ENCODE data around the gene RAB40C. TPM values are rescaled to one million over a fixed set of nuclear protein-coding genes. Genes with fewer than 3 reads are reported as not detected.

The RAB40C gene
- total RNA-seq, 1 experiment from 2014 or later = 5.9 TPM

DNA sequence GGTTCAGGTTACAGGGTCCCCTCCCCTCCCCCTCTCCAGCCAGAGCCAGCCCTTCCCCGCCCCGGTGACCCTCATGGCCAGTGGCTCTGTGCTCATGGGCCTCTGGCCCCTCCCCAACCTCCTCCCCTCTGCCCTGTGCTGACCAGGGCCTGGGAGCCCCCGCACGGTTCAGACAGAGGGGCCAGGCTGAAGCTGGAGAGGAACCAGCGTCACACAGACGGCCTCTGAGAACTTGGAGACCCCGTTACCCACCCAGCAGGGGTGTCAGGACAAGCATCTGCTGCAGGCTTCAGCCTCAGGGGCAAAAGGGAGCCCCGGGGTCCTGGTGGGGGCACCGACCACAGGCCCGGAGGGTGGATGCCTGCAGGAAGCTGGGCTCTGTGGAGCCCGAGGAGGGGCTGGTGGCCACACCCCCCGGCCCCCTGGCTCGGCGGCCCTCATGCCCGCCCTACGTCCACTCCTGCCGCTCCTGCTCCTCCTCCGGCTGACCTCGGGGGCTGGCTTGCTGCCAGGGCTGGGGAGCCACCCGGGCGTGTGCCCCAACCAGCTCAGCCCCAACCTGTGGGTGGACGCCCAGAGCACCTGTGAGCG is 41.0 kb downstream of the RAB40C start, which contains the start of gene WFIKKN1:
Gene WFIKKN1 (plus strand): TSS at position 171 of the 591 bp plus-strand sequence. CDS start 269 bp downstream, at position 440.
- Histone ChIP-seq H4K20me1 (ENCODE audit: insufficient read depth, low read depth, low read length) (peaks cover 7% of the 10 kb centered on the region; the same call in 1 of the 2 replicates), H3K27ac (ENCODE audit: low read length) (no peak within 1 kb of the TSS), H3K4me2 (ENCODE audit: low read depth, low read length, poor library complexity, severe bottlenecking) (no peak within 1 kb of the TSS), H3K4me1 (ENCODE audit: low read length) (peaks cover 14% of the 10 kb centered on the region), H3K9ac (ENCODE audit: low read length) (no peak within 1 kb of the TSS), H2AFZ (ENCODE audit: low read length) (no peak within 1 kb of the TSS), H3K27me3 (ENCODE audit: low read length) (no peaks in the 10 kb centered on the region), H3K9me2 (replicated peaks; ENCODE audit: insufficient read depth, low read length) (no peaks in the 10 kb centered on the region), H3K36me3 (ENCODE audit: insufficient read depth, low read length) (0 out of 2 replicates have a peak, but pooled peaks cover 4% of the 10 kb centered on the region), H3K9me3 (ENCODE audit: low read length) (no peaks in the 10 kb centered on the region), H3K4me3 (ENCODE audit: low read length) (no peak within 1 kb of the TSS), H3K79me2 (ENCODE audit: low read length) (peaks cover 19% of the 10 kb centered on the region)
- DNase-seq = no peak

DNA sequence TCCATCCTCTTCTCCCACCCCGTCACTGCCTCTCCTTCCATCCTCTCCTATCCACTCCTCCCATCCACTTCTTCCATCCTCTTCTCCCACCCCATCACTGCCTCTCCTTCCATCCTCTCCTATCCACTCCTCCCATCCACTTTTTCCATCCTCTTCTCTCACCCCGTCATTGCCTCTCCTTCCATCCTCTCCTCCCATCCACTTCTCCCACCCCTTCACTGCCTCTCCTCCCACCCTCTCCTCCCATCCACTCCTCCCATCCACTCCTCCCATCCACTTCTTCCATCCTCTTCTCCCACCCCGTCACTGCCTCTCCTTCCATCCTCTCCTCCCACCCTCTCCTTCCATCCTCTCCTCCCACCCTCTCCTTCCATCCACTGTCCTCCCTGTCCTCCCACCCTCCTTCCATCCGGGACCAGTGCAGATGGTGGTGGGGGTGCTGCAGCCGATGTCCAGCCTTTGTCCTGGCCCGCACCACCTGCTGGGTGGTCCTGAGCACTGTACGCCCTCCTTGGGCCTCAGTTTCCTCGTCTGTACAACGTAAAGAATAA is 42.0 kb downstream of the RAB40C start:
- Histone ChIP-seq H3K4me1 (ENCODE audit: low read length) (peaks cover 20% of the 10 kb centered on the region), H2AFZ (ENCODE audit: low read length) (no peak overlapping the region), H3K9me2 (replicated peaks; ENCODE audit: insufficient read depth, low read length) (no peaks in the 10 kb centered on the region)

DNA sequence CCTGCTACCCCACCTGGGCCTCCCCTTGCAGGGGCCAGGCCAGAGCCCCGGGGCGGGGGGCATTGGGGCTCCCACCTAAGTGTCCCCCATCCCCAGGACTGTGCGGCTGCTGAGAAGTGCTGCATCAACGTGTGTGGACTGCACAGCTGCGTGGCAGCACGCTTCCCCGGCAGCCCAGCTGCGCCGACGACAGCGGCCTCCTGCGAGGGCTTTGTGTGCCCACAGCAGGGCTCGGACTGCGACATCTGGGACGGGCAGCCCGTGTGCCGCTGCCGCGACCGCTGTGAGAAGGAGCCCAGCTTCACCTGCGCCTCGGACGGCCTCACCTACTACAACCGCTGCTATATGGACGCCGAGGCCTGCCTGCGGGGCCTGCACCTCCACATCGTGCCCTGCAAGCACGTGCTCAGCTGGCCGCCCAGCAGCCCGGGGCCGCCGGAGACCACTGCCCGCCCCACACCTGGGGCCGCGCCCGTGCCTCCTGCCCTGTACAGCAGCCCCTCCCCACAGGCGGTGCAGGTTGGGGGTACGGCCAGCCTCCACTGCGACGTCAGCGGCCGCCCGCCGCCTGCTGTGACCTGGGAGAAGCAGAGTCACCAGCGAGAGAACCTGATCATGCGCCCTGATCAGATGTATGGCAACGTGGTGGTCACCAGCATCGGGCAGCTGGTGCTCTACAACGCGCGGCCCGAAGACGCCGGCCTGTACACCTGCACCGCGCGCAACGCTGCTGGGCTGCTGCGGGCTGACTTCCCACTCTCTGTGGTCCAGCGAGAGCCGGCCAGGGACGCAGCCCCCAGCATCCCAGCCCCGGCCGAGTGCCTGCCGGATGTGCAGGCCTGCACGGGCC is 42.8 kb downstream of the RAB40C start:
- H3K79me2 ChIP-seq (ENCODE audit: low read length) = peaks cover 20% of the 10 kb centered on the region
- H3K9ac ChIP-seq (ENCODE audit: low read length) = no peak overlapping the region
- H2AFZ ChIP-seq (ENCODE audit: low read length) = no peak overlapping the region
- peaks cover 23% of the 10 kb centered on the region for H3K4me1 ChIP-seq (ENCODE audit: low read length)
- H3K36me3 ChIP-seq (ENCODE audit: insufficient read depth, low read length) = 0 out of 2 replicates have a peak, but pooled peaks cover 4% of the 10 kb centered on the region
- H3K9me2 ChIP-seq (replicated peaks; ENCODE audit: insufficient read depth, low read length) = no peaks in the 10 kb centered on the region
- no peak overlapping the region for H3K27ac ChIP-seq (ENCODE audit: low read length)
- H3K9me3 ChIP-seq (ENCODE audit: low read length) = no peaks in the 10 kb centered on the region
- H4K20me1 ChIP-seq (ENCODE audit: insufficient read depth, low read depth, low read length) = peaks cover 7% of the 10 kb centered on the region; the same call in 1 of the 2 replicates
- H3K27me3 ChIP-seq (ENCODE audit: low read length) = no peaks in the 10 kb centered on the region
- no peak overlapping the region for H3K4me3 ChIP-seq (ENCODE audit: low read length)
- no peak overlapping the region for H3K4me2 ChIP-seq (ENCODE audit: low read depth, low read length, poor library complexity, severe bottlenecking)
- no peak for DNase-seq

More for the DNA sequence above, 42.0 kb downstream of the RAB40C start:
- H3K4me3 ChIP-seq (ENCODE audit: low read length) = no peak overlapping the region
- no peak for DNase-seq
- peaks cover 20% of the 10 kb centered on the region for H3K79me2 ChIP-seq (ENCODE audit: low read length)
- H3K4me2 ChIP-seq (ENCODE audit: low read depth, low read length, poor library complexity, severe bottlenecking) = no peak overlapping the region
- H3K27ac ChIP-seq (ENCODE audit: low read length) = no peak overlapping the region
- no peaks in the 10 kb centered on the region for H3K9me3 ChIP-seq (ENCODE audit: low read length)
- H3K36me3 ChIP-seq (ENCODE audit: insufficient read depth, low read length) = 0 out of 2 replicates have a peak, but pooled peaks cover 4% of the 10 kb centered on the region
- no peak overlapping the region for H3K9ac ChIP-seq (ENCODE audit: low read length)
- no peaks in the 10 kb centered on the region for H3K27me3 ChIP-seq (ENCODE audit: low read length)
- peaks cover 7% of the 10 kb centered on the region; the same call in 1 of the 2 replicates for H4K20me1 ChIP-seq (ENCODE audit: insufficient read depth, low read depth, low read length)

GRCh38 chr16:633336-634050 is 43.6 kb downstream of the RAB40C start:
- Histone ChIP-seq H3K9ac (ENCODE audit: low read length) (no peak overlapping the region), H2AFZ (ENCODE audit: low read length) (no peak overlapping the region), H3K27ac (ENCODE audit: low read length) (no peak overlapping the region), H3K79me2 (ENCODE audit: low read length) (peaks cover 20% of the 10 kb centered on the region), H3K4me3 (ENCODE audit: low read length) (no peak overlapping the region), H3K4me2 (ENCODE audit: low read depth, low read length, poor library complexity, severe bottlenecking) (no peak overlapping the region), H3K27me3 (ENCODE audit: low read length) (no peaks in the 10 kb centered on the region), H4K20me1 (ENCODE audit: insufficient read depth, low read depth, low read length) (peaks cover 7% of the 10 kb centered on the region; the same call in 1 of the 2 replicates), H3K36me3 (ENCODE audit: insufficient read depth, low read length) (0 out of 2 replicates have a peak, but pooled peaks cover 4% of the 10 kb centered on the region), H3K4me1 (ENCODE audit: low read length) (peaks cover 23% of the 10 kb centered on the region), H3K9me3 (ENCODE audit: low read length) (no peaks in the 10 kb centered on the region), H3K9me2 (replicated peaks; ENCODE audit: insufficient read depth, low read length) (no peaks in the 10 kb centered on the region)
- no peak for DNase-seq

GRCh38 chr16:634051-634670 is 44.3 kb downstream of the RAB40C start:
- no peaks in the 10 kb centered on the region for H3K9me2 ChIP-seq (replicated peaks; ENCODE audit: insufficient read depth, low read length)
- no peak for DNase-seq
- 0 out of 2 replicates have a peak, but pooled peaks cover 4% of the 10 kb centered on the region for H3K36me3 ChIP-seq (ENCODE audit: insufficient read depth, low read length)
- no peak overlapping the region for H2AFZ ChIP-seq (ENCODE audit: low read length)
- H3K9ac ChIP-seq (ENCODE audit: low read length) = peak overlapping the region; percentile 95; the same call in 1 of the 2 replicates
- no peaks in the 10 kb centered on the region for H3K27me3 ChIP-seq (ENCODE audit: low read length)
- peak overlapping the region; percentile 97 for H3K4me2 ChIP-seq (ENCODE audit: low read depth, low read length, poor library complexity, severe bottlenecking)
- H3K9me3 ChIP-seq (ENCODE audit: low read length) = no peaks in the 10 kb centered on the region
- H3K27ac ChIP-seq (ENCODE audit: low read length) = no peak overlapping the region
- no peak overlapping the region; the same call in 1 of the 2 replicates for H3K4me3 ChIP-seq (ENCODE audit: low read length)
- H4K20me1 ChIP-seq (ENCODE audit: insufficient read depth, low read depth, low read length) = peaks cover 7% of the 10 kb centered on the region; the same call in 1 of the 2 replicates
- H3K4me1 ChIP-seq (ENCODE audit: low read length) = peaks cover 29% of the 10 kb centered on the region
- H3K79me2 ChIP-seq (ENCODE audit: low read length) = peaks cover 20% of the 10 kb centered on the region

DNA sequence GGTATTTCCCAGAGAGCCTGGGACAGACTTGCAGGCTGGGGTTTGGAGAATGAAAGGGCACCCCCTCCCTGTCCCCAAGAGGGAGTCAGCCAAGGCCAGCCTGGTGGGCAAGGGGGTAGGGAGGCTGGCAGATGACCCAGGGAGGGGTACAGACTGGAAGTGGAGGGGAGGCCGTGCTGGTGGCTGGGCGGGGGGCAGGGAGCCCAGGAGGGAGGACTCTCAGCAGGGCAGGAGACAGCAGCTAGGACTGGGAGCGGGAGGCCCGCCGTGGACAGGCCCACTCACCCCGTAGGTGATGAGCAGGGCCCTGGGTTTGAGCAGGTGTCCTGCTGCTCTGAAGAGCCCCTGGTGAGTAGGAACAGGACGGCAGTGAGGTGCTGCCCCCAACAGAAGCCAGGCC is 45.1 kb downstream of the RAB40C start:
- Histone ChIP-seq H4K20me1 (ENCODE audit: insufficient read depth, low read depth, low read length) (peaks cover 7% of the 10 kb centered on the region; the same call in 1 of the 2 replicates), H3K9ac (ENCODE audit: low read length) (peak overlapping the region; percentile 95), H3K4me2 (ENCODE audit: low read depth, low read length, poor library complexity, severe bottlenecking) (peak overlapping the region; percentile 97), H3K27ac (ENCODE audit: low read length) (no peak overlapping the region), H3K9me2 (replicated peaks; ENCODE audit: insufficient read depth, low read length) (no peaks in the 10 kb centered on the region), H3K79me2 (ENCODE audit: low read length) (peaks cover 20% of the 10 kb centered on the region), H3K27me3 (ENCODE audit: low read length) (no peaks in the 10 kb centered on the region), H3K4me3 (ENCODE audit: low read length) (peak overlapping the region; percentile 99), H3K36me3 (ENCODE audit: insufficient read depth, low read length) (0 out of 2 replicates have a peak, but pooled peaks cover 4% of the 10 kb centered on the region), H3K4me1 (ENCODE audit: low read length) (peaks cover 29% of the 10 kb centered on the region), H3K9me3 (ENCODE audit: low read length) (no peaks in the 10 kb centered on the region), H2AFZ (ENCODE audit: low read length) (no peak overlapping the region)
- no peak for DNase-seq

- H3K4me1 ChIP-seq (ENCODE audit: low read length) = peaks cover 31% of the 10 kb centered on the region
- H3K36me3 ChIP-seq (ENCODE audit: insufficient read depth, low read length) = 0 out of 2 replicates have a peak, but pooled peaks cover 4% of the 10 kb centered on the region
- peaks cover 7% of the 10 kb centered on the region; the same call in 1 of the 2 replicates for H4K20me1 ChIP-seq (ENCODE audit: insufficient read depth, low read depth, low read length)
- peak overlapping the region; percentile 97 for H3K4me2 ChIP-seq (ENCODE audit: low read depth, low read length, poor library complexity, severe bottlenecking)
- DNase-seq = peak; percentile 65
- H3K9me3 ChIP-seq (ENCODE audit: low read length) = no peaks in the 10 kb centered on the region
- H3K9me2 ChIP-seq (replicated peaks; ENCODE audit: insufficient read depth, low read length) = no peaks in the 10 kb centered on the region
- peak overlapping the region; percentile 99 for H3K4me3 ChIP-seq (ENCODE audit: low read length)
- peak overlapping the region; percentile 95 for H3K9ac ChIP-seq (ENCODE audit: low read length)
- H2AFZ ChIP-seq (ENCODE audit: low read length) = 0 out of 2 replicates have a peak overlapping the region, but pooled peaks have one; percentile 35
- H3K79me2 ChIP-seq (ENCODE audit: low read length) = peaks cover 20% of the 10 kb centered on the region
- H3K27me3 ChIP-seq (ENCODE audit: low read length) = no peaks in the 10 kb centered on the region
- peak overlapping the region; percentile 44; the same call in 1 of the 2 replicates for H3K27ac ChIP-seq (ENCODE audit: low read length)
Measured at GRCh38 chr16:635573-636205, 45.8 kb downstream of the RAB40C start.
